Activated naive CD4-positive, alpha-beta T cell treated with anti-CD3 and anti-CD28 coated beads, Interleukin-2, amount 50 U/mL, for 16 hours (primary cell): ENCODE results near the gene CCNK.

Experiments
- DNase-seq: peaks from one replicate; pipeline ENCODE4 v3.0.0-alpha.2; 2020

Gene CCNK

GRCh38 chr14:99508896-99509629 is 27.9 kb downstream of the CCNK start:
- DNase-seq: no peak

- no peak for DNase-seq
These were observed 28.8 kb downstream of the CCNK start for GRCh38 chr14:99509871-99510555.

- no peak for DNase-seq
These were observed 29.4 kb downstream of the CCNK start for GRCh38 chr14:99510556-99511139.

DNA sequence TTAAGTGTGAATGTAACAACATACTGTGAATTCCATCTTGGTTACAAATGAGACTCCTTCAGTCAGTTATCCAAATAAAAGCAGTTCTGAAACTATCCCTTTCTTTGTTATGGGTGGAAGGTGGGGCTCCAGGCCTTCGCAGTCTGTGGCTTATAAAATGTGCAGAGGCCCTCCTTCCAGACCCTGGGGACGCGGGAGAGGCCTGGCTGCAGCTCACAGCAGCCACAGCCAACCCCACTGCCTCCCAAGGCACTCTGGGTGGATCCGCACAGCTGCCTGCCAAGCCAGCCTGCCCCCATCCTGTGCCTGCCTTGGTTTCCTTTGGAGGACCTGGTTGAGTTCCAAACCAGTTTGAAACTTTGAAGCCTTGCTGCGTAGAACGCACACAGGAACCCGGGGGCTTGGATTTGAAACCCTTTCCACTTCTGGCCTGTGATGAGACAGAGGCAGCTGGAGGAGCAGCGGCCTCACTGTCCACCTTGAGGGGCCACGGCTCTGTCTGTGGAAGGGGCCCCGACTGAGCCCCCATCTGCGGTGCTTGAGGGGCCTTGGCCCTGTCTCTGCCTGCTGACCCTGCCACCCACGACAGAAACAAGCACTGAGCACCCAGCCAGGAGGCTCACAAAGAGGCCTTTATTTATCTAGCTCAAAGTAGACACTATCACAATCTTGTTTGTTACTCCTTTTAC is 30.4 kb downstream of the CCNK start:
- DNase-seq: no peak

DNA sequence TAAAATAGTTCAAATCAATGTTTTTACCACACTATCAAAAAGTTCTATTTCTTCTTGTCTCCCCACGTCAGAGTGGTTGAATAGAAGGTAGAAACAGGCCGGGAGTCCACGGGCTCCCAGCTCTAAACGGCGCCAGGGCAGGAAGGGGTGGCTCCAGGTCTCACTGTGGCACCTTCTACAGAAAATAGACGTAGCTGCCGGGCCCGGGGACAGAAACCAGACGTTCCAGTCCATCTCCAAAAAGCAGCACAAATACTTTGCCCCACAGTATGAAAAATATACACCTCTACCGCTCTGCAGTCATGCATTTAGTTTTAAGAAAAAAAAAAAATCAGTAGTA is 30.9 kb downstream of the CCNK start:
- no peak for DNase-seq

- DNase-seq: no peak
These were observed 31.5 kb downstream of the CCNK start for GRCh38 chr14:99512571-99513182.

DNA sequence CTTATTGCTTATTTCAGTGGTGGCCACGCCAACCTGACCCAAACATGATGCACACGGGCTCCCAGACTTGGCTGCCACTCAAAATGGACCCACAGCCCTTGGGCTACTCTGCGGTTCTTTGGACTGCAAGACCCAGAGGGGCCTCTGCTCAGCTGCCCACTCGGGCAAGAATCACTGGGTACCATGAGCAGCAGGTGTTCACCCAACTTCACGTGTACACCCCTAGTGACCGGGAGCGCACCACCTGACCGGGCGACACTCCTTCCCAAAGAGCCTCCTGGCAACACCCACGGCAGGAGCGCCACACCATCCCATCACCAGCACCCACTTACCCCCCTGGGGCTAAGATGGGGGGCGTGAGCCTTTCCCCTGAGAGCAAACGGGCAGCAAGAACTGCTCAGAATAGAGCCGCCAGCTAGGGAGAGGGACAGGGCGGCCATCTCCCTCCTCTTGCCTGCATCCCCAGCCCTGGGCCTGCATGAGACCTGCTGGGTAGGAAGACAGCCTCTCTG is 32.0 kb downstream of the CCNK start:
- DNase-seq: no peak

DNA sequence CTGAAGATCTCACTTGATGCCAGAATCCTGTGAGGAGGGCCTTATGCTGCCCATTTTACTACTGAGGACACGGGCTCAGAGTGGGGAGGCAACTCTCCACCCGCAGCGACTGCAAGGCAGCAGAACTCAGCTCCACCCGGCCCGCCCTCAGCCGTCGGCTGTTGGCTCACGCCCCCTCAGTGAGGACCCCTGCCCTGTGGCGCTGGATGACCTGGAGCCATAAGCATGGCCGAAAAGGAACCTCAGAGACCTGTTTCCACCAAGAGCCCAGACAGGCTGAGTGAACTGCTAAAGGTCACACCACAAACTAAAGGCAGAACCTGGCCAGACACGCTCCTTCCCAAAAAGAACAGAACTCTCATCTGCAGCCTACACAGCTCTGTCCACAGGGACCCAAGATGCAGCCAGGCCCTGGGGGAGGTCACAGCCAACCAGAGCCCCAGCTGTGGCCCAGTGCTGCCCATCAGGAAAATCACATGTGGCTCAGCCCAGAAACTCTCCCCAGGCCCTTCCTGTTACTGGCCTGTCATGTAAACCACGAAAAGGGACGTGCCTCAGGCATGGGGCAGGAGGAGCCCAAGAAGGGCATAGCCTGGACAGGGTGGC is 32.8 kb downstream of the CCNK start:
- DNase-seq: no peak

DNA sequence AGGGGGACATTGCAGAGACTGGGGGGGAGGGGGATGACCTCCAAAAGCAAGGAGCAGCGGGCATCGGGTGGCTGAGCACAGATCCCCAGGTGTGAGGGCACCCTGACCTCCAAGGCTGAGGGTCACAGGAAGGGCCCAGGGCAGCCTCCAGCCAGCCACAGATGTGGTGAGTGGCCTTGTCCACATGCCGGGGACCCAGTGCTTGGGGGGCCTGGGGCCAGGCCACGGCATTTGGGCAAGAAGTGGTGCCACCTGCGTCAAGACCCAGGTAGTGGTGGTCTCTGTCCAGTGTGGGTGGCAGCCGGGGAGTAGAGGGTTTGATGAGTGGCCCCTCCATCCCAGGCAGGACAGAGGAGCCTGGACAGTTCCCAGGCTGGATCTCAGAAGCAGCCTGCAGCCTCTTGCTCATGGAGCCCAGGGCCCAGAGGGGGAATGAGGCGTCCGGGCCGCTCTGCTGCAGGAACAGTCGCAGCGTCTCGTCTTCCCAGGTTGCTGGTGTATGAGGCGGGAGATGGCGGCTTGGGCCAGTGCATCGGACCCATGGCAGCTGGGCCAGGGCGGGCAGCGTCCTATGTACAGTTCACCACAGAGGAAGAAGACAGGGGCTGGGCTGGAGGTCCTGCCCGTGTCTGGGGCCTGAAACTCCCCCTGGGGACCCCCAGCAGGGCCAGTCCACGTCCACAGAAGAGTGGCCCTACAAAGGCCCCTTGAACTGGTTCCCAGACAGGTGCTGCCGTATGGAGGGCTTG is 33.5 kb downstream of the CCNK start:
- peak; percentile 10 for DNase-seq

GRCh38 chr14:99515301-99516155 is 34.3 kb downstream of the CCNK start:
- peak; percentile 7 for DNase-seq

DNA sequence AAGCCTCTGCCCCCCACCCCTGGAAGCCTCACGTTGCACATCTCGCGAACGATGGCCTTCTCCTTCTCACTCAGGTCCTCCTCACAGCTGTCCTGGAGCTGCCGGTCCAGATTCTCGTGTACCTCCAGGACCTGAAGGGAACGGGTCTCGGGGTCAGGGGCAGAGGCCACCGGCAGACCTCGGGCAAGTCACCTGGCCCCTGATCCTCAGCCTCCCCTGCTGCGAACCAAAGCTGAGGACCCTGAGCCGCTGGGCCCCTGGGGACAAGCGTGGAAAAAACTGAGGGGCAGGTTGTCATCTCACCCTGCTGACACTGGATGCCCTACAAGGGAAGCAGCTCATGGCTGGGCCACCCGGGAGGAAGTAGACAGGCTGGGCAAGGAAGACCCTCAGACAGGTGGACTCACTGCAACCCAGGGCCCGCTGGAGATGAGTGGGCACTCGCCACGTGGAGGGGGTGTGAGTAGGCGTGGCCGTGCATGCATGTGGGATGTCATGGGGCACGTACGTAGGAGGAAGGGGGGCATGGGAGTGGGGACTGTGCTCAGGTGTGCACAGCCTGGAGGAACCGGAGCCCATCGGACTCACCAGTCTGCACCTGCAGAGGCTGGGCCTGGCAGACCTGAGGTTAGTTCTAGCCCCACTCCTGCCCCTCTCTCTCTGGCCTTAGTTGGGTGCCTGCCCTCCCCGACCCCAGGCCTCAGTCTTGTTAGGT is 35.1 kb downstream of the CCNK start:
- peak; percentile 10 for DNase-seq

- DNase-seq: peak; percentile 8
These were observed 35.8 kb downstream of the CCNK start for GRCh38 chr14:99516871-99517642.

DNA sequence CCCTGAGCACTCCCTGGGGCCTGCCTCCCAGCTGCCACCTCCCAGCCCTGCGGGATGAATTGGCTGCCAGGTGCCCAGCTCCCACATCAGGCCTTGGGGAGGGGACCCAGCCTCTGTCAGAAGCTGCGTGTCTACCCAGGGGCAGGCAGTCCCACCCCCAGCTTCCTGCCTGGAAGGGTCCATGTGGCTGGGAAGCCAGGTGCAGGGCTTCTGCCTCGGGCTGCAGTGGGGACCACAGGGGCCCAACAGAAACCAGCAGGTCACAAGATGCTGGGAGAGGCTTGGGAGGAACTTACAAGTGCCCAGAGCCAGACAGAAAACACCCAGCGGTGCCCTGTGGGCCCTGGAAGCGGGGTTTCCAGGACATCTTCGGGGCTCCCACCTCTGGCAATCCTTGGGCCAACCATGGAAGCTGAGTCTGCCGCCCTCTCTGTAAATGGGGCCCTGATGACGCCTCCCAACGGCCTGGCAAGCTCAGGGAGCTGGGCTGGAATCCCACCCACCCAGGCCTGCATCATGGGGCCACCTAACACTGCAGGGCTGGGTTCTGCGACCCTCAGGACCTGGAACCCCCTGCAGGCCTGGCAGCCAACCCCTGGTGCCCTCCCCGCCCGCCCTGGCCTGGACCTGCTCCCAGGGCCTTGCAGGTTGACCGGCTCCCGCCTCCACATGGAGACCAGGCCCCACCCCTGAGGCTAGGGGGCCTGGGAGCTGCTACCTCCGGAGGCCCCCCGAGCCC is 36.6 kb downstream of the CCNK start:
- DNase-seq: peak; percentile 9

DNA sequence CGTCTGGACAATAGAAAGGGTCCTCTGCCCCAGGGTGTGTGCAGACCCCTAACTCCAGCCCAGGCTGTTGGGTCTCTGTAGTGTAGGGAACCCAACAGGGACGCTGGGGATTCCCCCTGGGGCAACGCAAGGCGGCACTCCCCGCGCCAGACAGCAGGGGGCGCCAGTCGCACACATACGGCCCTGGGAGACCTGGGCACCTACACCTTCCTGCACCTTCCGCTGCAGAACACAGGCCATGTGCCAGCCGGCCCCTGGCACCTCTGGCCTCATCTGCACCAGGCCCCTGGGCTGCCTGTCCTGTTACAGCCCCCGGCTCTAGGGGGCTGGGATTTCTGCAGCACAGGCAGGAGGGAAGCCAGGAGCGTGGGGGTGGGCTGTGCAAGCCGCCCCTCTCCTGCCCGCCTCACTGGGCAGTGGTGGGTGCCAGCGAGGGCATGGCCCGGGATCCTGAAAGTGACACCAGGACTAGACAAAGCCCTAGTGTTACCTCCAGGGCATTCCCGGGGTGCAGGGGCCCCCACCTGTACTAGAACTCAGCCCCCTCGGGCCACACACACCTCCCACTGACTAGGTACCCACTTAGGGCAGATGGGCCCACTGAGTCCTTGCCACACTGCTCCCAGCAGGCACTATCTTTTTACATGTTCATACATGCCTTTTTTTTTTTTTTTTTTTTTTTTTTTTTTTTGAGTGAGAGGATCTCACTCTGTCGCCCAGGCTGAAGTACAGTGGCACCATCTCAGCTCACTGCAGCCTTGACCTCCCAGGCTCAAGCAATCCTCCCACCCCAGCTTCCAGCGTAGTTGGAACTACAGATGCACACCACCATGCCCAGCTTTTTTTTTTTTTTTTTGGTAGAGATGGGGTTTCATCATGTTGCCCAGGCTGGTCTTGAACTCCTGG is 37.5 kb downstream of the CCNK start:
- peak; percentile 83 for DNase-seq

DNA sequence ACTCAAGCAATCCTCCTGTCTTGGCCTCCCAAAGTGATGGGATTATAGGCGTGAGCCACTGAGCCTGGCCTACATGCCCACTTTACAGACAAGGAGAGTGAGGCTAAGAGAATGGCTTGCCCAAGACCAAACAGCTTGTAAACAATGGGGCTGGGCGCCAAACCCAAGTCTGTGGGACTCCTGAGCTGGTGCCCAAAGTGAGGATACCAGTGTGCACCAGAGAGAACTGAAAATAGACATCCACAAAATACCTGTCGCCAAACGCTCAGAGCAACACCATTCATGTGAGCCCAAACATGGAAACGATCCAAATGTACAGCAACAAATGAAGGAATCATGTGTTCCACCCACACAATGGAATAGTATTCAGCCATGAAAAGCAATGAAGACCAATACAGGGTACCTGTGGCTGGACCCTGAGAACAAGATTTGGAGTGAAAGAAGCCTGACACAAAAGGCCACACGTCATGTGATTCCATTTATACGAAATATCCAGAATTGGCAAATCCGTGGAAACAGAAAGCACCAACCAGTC is 38.2 kb downstream of the CCNK start:
- DNase-seq: peak; percentile 3

DNA sequence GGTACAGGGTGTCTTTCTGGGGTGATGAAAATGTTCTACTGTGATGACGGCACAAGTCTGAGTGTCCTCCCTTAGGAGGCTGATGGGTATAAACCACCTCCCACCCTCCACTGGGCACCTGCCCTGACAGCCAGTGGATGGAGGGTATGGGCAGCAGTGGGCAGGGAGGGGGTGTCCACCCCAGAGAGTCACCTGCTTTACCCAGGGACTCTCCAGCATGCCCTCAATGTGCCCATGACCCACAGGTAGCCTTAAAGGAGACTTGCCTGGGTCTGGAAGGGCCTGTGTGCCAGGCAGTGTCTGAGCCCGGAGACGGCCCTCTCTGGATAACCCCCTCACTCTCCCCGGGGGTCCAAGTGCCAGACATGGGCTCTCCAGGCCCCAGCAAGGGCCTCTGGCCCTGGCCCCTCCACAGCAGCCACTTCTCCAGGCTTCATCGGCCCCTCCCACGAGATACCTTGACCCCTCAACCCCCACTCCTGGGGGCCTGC is 38.8 kb downstream of the CCNK start:
- DNase-seq: peak; percentile 5

DNA sequence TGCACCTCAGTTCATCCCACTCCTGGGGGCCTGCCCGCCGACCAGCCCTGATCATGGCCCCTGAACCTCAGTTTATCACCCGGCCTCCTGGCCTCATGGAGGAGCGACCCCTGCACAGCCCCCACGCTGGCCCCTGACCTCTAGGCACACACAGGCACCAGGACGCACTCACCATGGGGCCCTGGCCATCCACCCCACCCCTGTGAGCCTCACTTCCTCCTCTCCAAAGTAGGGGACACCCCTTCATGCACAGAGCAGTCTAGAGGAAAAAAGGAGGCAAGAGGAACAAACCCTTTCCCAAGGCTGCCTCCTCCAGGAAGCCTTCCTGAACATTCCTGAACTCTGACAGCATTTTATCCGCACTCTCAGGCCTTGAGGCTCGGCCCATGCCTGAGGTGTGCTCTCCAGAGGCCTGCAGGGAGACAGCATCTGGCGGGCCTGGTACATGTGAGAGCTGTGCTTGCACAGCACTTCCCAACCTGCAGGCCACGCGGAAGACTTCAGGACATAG is 39.4 kb downstream of the CCNK start:
- DNase-seq: no peak
